ENCODE measurements around the gene DDB1. TPM values are rescaled to one million over a fixed set of nuclear protein-coding genes. Genes with fewer than 3 reads are reported as not detected.

Gene DDB1
- total RNA-seq, 4 donors from 2014 or later: 102 to 164 (median 118) TPM

Other genes with a start within 250 kb of the DDB1 start
- 1 to 10 TPM in 1 of 4 donors, under 1 TPM in 3; 0.11 to 1.3 (median 0.34) TPM for gene CD5, start 230.6 kb downstream of the DDB1 start, total RNA-seq
- 10 to 100 TPM; 29.1 to 43.5 (median 38.1) TPM for gene VPS37C, start 171.7 kb downstream of the DDB1 start, total RNA-seq
- gene PGA3, start 129.6 kb downstream of the DDB1 start, total RNA-seq: under 1 TPM in 1 of 4 donors, not detected in 3; 0.33 TPM
- gene PGA4, start 110.8 kb downstream of the DDB1 start, total RNA-seq: 1 to 10 TPM in 2 of 4 donors, not detected in 2; 1.1 to 2.2 TPM
- under 1 TPM in 1 of 4 donors, not detected in 3; 0.86 TPM for gene PGA5, start 91.9 kb downstream of the DDB1 start, total RNA-seq
- 1 to 10 TPM in 1 of 4 donors, under 1 TPM in 3; 0.32 to 1.4 (median 0.58) TPM for gene VWCE, start 37.8 kb downstream of the DDB1 start, total RNA-seq
- 10 to 100 TPM; 12.9 to 24.2 (median 14.8) TPM for gene TKFC, start 123 bp upstream of the DDB1 start, total RNA-seq
- 10 to 100 TPM; 23.7 to 35.3 (median 31.6) TPM for gene CYB561A3, start 28.8 kb upstream of the DDB1 start, total RNA-seq
- gene TMEM138, start 29.3 kb upstream of the DDB1 start, total RNA-seq: 10 to 100 TPM; 10.4 to 22.7 (median 15.9) TPM
- 10 to 100 TPM in 1 of 4 donors, 1 to 10 TPM in 3; 6.2 to 12.3 (median 8.2) TPM for gene TMEM216, start 59.5 kb upstream of the DDB1 start, total RNA-seq
- gene CPSF7, start 96.9 kb upstream of the DDB1 start, total RNA-seq: 10 to 100 TPM; 29.9 to 45.2 (median 40.7) TPM
- gene SDHAF2, start 97.0 kb upstream of the DDB1 start, total RNA-seq: 10 to 100 TPM; 29.0 to 71.0 (median 48.3) TPM
- gene LRRC10B, start 175.6 kb upstream of the DDB1 start, total RNA-seq: 1 to 10 TPM in 3 of 4 donors, not detected in 1; 1.3 to 2.2 (median 2.0) TPM
- 1 to 10 TPM; 1.3 to 4.2 (median 1.8) TPM for gene SYT7, start 248.0 kb upstream of the DDB1 start, total RNA-seq

Data from esophagus muscularis mucosa (tissue), 4 donors.